SKM-1 treated with dmso at 0.1 percent for 144 hours (cell line): ENCODE measurements around the gene THEMIS.

Experiments
- DNase-seq: peaks from one replicate; lab custom pipeline; 2025; ENCODE audit not compliant: unreplicated experiment; lab: John Stamatoyannopoulos, UW

Gene THEMIS

GRCh38 chr6:127865108-127865507 lies 35.8 kb downstream of the THEMIS start:
- DNase-seq, result no peak

DNA sequence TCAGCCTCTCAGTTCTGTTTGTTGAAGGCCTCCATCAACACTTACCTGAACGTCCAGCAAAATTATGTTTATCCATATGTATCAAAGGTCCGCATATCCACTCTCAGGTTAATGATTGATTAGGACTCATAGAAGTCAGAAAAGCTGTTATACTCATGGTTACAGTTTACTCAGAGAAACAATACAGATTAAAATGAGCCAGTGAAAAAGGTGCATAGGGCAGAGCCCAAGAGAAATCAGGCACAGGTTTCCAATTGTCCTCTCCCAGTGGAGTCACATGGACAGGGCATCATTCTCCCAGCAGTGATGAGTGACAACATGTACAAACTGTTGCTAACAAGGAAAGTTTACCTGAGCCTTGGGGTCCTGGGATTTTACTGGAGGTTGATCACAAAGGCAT lies 36.2 kb downstream of the THEMIS start:
- no peak for DNase-seq

DNA sequence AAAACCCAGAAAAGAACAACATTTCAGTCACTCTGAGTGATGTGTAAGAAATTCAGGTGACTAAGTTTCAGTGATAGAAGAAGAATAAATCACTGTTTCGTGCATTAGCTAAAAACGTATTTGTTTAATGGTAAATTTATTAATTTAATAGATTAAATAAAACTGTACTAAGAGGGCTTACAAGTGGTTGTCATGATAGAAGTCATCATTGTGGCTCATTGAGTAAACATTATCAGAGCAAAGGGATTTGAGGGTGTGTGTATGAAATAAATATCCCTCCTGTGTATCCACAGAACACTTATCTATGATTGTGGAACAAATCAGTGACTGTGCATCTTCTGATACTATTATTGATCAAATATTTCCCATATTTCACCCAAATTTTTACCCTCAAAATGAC lies 40.1 kb downstream of the THEMIS start:
- DNase-seq, result no peak

- DNase-seq, result no peak
These were observed 40.9 kb downstream of the THEMIS start for GRCh38 chr6:127859956-127860355.

- DNase-seq, result no peak
These were observed 42.0 kb downstream of the THEMIS start for GRCh38 chr6:127858727-127859391.

- DNase-seq, result peak; percentile 16
These were observed 43.7 kb downstream of the THEMIS start for GRCh38 chr6:127857051-127857637.

GRCh38 chr6:127855542-127856159 lies 45.2 kb downstream of the THEMIS start:
- no peak for DNase-seq

DNA sequence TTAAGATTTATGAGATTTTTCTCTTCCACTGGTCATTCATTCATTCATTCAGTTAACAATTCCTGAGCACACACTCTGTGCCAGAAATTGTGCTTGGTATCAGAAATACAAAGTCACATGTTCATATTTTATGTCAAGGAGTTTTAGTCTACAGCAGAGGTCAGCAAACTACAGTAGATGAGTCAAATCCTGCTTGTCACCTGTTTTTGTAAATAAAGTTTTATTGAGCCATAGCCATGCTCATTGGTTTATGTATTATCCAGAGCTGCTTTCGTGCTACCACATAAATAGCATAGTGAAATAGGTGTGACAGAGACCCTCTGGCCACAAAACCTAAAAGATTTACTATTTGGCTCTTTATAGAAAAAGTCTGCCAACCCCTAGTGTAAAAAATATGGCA lies 46.8 kb downstream of the THEMIS start:
- DNase-seq, result no peak

DNA sequence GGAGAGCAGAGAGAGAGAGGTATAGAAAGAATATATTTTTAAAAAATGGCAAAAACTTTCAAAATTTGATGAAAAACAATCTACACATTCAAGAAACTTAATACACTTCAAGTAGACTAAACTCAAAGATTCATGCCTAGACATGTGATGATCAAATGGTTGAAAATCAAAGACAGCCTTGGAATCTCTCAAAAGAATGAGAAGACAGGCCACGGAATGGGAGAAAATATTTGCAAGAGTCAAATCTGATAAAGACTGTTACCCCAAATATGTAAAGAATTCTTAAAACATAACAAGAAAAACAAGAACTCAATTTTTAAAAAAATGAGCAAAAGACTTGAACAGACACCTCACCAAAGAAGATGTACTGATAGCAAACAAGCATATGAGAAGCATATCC lies 49.7 kb downstream of the THEMIS start:
- no peak for DNase-seq

DNA sequence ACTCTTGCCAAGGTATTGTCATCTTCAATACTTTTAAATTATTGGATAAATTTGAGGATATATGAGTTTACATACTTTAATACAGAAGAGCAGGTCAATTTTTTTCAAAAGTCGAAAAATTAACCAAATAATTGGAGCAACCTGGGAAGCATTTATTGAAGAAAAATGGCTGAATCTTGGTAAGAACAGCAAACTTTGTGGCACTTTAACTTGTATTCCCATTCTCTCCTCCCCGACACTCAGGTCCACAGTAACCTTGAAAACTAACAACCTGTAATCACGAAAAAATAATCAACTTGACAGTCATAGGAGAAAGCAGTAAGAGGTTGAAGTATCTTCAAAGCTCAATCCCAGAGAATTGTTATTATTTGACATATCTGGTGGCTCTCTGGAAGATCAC lies 55.6 kb downstream of the THEMIS start:
- DNase-seq, result no peak

- no peak for DNase-seq
These were observed 56.3 kb downstream of the THEMIS start for GRCh38 chr6:127844529-127844928.

DNA sequence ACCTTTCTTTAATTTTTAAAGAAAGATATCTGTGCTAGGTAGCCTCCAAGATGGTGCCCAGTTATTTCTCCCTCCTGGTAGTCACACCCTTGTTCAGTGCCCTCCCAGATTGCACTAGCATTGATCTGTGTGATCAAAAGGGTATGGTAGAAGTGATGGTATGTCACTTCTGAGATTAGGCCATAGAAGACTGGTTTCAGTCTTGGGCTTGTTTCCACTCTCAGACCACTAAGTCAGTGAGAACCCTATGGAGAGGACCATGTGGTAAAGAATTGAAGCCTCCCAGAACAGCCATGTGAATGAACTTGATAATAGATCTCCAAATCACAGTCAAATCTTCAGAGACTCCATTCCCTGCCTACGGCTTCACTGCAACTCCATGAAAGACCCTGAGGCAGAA lies 57.3 kb downstream of the THEMIS start:
- no peak for DNase-seq

GRCh38 chr6:127842562-127842961 lies 58.3 kb downstream of the THEMIS start:
- no peak for DNase-seq

DNA sequence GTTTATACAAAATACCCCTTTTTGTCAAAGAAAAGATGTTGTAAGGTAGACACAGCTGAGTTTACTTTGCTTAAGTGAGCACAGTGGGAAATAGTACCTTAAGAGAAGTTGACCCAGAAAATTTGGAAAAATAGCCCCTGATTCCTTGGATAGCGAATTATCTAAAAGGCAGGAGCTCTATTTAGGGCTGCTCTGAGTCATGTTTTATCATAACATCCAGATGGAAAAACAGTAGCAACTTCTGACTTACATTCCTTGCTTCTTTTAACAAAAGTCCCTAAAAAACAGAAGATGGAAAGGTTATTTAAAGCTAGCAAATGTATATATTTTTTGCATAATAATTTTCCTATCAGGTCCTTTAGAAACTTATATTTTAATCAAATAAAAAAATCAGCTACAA lies 59.0 kb downstream of the THEMIS start:
- DNase-seq, result no peak

DNA sequence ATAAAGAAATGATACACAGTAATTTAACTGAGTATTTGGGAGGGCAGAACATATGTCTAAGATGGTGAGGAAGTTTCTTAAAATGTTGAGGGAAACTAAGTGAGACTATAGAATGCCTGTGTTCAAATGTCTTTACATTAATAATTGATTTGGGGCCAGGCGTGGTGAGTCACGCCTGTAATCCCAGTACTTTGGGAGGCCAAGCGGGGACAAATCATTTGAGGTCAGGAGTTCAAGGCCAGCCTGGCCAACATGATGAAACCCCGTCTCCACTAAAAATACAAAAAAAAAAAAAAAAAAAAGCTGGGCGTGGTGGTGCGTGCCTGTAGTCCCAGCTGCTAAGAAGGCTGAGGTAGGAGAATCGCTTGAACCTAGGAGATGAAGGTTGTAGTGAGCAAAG lies 66.7 kb downstream of the THEMIS start:
- DNase-seq, result no peak

GRCh38 chr6:127833336-127833735 lies 67.5 kb downstream of the THEMIS start:
- DNase-seq, result no peak

GRCh38 chr6:127832381-127832780 lies 68.5 kb downstream of the THEMIS start:
- DNase-seq, result no peak

DNA sequence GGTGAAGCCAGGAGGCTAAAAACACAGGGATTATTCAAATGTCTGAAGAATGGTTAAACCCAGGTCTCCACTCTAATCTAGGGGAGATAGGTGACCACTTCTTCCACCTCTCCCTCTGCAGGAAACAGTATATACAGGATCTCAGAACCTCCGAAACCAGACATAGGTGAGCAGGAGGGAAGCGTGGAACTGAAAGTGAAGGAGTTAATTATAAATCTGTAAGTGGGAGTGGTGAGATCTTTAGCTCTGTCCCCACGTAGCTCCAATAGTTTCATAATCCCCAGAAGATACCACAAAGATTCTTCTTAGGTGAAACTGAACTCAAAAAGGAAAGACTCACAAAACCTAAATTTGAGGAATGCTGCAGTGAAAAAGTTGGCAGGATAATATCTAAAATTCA lies 76.8 kb downstream of the THEMIS start:
- no peak for DNase-seq

DNA sequence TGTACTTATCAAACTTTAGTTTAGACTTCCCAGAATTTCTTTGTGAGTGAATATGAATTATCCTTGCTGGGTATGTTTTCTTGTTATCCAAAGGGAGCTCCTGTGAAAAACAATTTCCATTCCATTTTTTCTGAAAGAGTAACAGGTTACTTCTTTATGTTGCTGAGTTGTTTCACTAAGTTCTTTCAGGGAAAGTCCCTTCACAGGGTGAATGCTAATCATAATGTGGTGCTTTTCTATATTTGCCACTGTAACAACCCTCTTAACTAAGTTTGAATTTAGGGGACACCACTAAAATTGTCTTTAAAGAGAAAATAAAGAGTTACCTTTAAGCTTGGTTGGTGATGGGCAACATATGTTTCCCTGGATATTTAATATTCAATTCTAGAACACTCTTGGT lies 79.4 kb downstream of the THEMIS start:
- DNase-seq, result no peak

GRCh38 chr6:127818149-127818548 lies 82.7 kb downstream of the THEMIS start:
- DNase-seq, result no peak

DNA sequence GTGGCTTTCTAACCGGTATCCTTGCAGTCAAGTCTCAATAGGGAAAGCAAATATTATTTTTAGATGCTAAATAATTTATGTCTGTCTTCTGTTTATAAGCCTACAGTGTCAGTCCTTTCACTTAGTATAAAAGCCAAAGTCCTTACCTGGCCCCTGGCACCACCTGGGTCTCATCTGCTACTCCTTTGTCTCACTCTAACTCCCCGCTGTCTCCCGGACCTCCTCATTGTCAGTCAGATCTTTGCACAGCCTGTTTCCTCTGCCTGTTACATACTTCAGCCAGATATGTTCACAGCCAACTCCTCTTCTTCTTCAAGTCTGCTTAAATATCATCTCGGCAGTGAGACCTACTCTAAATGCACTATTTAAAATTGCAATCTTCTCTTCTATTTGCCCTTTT lies 84.2 kb downstream of the THEMIS start:
- no peak for DNase-seq

DNA sequence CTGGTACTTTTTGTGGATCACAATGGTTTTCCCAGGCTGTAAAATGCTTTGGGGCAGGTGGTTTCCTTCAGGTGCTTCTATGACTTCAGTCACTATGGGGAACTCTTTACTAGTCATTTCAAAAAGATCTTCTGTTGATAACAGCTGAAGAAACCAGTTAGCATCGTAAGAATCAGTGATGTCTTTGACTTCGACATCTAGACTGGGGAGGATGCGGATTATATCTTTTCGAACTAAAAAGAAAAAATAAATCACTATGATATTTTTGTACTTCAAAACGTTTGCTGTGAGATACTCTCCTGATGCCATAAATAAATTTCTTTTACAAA lies 87.2 kb downstream of the THEMIS start:
- no peak for DNase-seq
